GM13976 (cell line): ENCODE measurements around the gene ALAS1.

ENCODE experiments used
- DNase-seq: peaks from one replicate; pipeline ENCODE4 v3.0.0; 2012; ENCODE audit warnings: low spot score
- in situ Hi-C: fragments of 300-500 bp; cut with MboI; formaldehyde crosslinking; loops from one replicate; pipeline ENCODE4 v1.12.0; 2022; ENCODE audit warnings: low sequenced_read_pairs, mixed read lengths, inconsistent platforms; ENCODE audit not compliant: unreplicated experiment
- TF ChIP-seq, protein P1 (sequence below): IDR thresholded peaks from 2 replicates; pipeline ENCODE4 v1.5.1; 2012; ENCODE audit warnings: borderline replicate concordance, mild to moderate bottlenecking; ENCODE audit not compliant: insufficient read depth; ENCODE audit errors: extremely low read depth, missing control alignments, control extremely low read depth

Gene ALAS1

DNA sequence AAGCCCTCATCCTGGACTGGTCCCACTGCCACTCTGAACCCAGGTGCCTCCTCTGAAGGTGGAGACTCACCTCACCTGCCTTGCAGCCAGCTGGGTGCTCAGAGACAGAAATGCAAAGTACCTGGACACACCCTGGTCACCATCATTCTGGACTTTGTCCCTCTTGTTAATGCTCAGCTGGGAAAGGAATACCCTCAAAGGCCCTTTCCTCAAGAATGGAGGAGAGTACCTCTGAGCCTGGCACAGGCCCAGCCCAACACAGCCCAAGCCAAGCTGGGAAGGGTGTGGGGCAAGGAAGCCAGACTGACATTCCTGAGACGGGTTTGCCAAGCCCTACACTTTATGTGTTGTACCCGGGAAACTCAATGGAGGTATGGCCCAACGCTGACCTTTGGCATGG lies 983 bp upstream of the ALAS1 start:
- no peak for DNase-seq
- TF ChIP-seq, protein P1, sequence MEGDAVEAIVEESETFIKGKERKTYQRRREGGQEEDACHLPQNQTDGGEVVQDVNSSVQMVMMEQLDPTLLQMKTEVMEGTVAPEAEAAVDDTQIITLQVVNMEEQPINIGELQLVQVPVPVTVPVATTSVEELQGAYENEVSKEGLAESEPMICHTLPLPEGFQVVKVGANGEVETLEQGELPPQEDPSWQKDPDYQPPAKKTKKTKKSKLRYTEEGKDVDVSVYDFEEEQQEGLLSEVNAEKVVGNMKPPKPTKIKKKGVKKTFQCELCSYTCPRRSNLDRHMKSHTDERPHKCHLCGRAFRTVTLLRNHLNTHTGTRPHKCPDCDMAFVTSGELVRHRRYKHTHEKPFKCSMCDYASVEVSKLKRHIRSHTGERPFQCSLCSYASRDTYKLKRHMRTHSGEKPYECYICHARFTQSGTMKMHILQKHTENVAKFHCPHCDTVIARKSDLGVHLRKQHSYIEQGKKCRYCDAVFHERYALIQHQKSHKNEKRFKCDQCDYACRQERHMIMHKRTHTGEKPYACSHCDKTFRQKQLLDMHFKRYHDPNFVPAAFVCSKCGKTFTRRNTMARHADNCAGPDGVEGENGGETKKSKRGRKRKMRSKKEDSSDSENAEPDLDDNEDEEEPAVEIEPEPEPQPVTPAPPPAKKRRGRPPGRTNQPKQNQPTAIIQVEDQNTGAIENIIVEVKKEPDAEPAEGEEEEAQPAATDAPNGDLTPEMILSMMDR: no peak
- in situ Hi-C loops: no loop called here

DNA sequence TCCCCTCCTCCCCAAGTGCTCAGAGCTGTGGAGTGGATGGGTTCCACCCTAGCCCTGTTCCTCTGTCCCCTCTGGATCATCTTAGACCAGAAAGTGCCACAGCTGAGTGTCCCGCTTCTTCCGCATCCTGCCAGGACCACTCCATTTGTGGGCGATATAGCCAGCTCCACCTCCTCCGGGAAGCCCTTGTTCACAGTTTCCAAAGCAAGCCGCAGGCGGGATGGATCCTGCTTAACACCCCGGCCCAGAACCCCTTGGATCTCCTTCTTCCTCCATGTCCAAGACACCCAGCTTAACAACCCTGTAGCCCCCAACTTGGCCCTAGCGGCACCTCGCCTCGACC lies 490 bp upstream of the ALAS1 start:
- in situ Hi-C loops: no loop called here
- DNase-seq: no peak
- TF ChIP-seq, protein P1: no peak

DNA sequence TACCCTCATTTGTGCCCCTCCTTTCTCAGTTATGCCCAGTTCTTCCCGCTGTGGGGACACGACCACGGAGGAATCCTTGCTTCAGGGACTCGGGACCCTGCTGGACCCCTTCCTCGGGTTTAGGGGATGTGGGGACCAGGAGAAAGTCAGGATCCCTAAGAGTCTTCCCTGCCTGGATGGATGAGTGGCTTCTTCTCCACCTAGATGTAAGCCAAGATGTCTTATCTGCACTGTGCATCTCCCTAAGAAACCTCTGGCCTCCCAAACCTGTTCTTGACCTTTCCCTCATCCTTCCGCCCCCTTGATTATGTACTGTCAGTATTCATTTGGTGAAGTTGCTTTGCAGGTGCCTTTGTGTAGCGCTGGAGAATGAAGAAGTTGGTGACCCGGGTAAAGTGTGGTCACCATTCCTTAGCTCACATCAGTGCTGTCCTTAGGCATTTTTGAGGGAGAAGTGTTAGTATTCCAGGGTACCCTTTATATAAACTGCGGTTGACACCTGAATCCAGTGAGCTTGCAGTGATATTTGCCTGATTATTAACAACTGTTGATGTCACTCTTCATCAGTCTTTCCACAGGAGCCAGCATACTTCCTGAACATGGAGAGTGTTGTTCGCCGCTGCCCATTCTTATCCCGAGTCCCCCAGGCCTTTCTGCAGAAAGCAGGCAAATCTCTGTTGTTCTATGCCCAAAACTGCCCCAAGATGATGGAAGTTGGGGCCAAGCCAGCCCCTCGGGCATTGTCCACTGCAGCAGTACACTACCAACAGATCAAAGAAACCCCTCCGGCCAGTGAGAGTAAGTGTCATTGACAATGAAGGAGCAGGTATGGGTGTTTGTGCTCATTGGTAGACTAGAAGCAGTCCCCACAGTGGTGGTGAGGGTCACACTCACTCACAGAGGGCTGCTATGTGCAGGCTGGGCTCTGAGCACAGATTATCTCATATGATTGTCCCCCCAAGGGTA lies 966 bp downstream of the ALAS1 start:
- no peak for DNase-seq
- in situ Hi-C loops: no loop called here
- TF ChIP-seq, protein P1: no peak

DNA sequence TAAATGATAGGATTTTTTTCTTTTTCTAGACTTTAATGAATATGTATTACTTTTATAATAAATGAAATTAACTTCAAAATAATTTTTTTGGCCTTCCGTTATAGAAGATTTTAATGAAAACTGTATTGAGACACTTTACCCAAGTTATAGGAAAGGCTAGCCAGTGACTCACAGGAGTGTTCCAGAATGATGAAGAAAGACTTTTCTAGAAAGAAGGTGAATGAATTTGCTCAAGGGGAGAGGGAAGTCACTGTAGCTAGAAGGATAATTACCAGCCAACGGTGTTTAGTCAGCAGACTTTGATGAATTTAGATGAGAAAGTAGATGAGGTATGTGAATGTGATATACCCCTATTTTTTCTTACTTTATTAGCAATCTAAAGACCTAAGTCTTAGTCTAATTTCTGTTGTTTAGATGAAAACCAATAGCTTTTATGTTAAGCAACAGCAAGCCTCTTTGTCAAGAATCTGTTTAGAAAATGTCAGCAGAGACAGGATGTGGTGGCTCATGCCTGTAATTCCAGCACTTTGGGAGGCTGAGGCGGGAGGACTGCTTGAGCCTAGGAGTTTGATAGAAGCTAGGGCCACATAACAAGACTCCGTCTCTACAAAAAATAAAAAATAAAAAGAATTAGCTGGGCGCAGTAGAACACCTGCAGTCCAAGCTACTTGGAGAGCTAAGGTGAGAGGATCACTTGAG lies 3.2 kb downstream of the ALAS1 start:
- in situ Hi-C loops: no loop called here
- DNase-seq: no peak
- TF ChIP-seq, protein P1: no peak

DNA sequence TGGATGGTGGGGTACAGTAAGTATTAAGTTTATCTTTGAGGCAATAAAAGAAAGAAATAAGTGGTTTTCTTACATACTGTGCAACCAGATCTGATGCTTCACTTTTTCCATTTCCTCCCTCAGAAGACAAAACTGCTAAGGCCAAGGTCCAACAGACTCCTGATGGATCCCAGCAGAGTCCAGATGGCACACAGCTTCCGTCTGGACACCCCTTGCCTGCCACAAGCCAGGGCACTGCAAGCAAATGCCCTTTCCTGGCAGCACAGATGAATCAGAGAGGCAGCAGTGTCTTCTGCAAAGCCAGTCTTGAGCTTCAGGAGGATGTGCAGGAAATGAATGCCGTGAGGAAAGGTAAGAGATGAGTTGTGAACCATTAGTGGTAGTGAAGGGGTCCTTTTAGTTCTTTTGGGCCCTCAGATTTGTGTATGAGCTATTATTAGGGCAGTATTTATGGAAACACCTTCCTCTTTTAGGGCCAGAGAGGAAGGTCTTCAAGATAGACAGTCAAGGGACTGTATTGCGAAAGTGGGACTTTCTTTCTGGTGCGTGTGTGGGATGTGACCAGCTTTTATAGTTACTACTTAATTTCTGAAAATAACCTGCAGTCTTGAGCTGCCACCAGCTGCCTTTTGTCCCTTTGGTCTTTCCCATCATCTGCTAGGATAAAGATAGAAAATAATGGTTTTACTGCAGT lies 4.6 kb downstream of the ALAS1 start:
- in situ Hi-C loops: no loop called here
- DNase-seq: no peak
- TF ChIP-seq, protein P1: no peak

DNA sequence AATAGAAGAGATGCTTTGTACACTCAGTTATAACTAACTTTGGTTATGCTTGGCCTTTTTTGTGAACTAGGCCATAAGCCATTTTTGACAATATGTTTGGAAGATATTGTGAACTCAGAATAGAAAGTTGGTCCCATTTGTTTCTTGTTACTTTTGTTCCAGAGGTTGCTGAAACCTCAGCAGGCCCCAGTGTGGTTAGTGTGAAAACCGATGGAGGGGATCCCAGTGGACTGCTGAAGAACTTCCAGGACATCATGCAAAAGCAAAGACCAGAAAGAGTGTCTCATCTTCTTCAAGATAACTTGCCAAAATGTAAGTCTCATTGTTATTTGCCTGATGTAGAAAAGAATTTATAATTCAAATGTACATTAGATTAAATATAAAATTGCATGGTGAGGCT lies 5.7 kb downstream of the ALAS1 start:
- in situ Hi-C loops: no loop called here
- TF ChIP-seq, protein P1: no peak
- DNase-seq: no peak
